Ovary (tissue), 9 donors: ENCODE data around the gene RPLP2. TPM values are rescaled to one million over a fixed set of nuclear protein-coding genes. Genes with fewer than 3 reads are reported as not detected.
A peak's percentile ranks its signal among the peaks of the same experiment; 100 is the strongest.

ENCODE experiments used
- DNase-seq, 5 donors: peaks; one replicate each; pipeline ENCODE4 v3.0.0-alpha.2; 2019 to 2020
- H3K27ac ChIP-seq, 2 donors: fragments of 200-600 bp; one replicate each; pipeline versions ENCODE4 v1.5.1 to v1.8.0; 2019 to 2022
- H3K27me3 ChIP-seq: fragments of 200-600 bp; one replicate; pipeline ENCODE4 v1.8.0; 2022
- H3K36me3 ChIP-seq: fragments of 200-600 bp; sonication (generic); one replicate; pipeline ENCODE4 v1.5.1; 2019
- H3K4me1 ChIP-seq: one replicate; pipeline ENCODE4 v1.8.1; 2013; ENCODE audit warnings: mild to moderate bottlenecking, moderate library complexity; ENCODE audit not compliant: insufficient read depth
- H3K4me3 ChIP-seq: fragments of 200-600 bp; sonication (generic); one replicate; pipeline ENCODE4 v1.5.1; 2017
- H3K9me3 ChIP-seq, 2 donors: fragments of 200-600 bp in 1 of 2; sonication (generic) in 1 of 2; one replicate each; pipeline versions ENCODE4 v1.5.1 to v1.8.1; 2013 to 2019; ENCODE audit warnings: mild to moderate bottlenecking in 1 of 2, moderate library complexity in 1 of 2
- EP300 ChIP-seq: sonication (generic); formaldehyde crosslinking; IDR thresholded peaks from one replicate; pipeline ENCODE4 v1.6.1; 2017; ENCODE audit warnings: antibody characterized with exemption
- POLR2A ChIP-seq: fragments of 450-650 bp; IDR thresholded peaks from one replicate; pipeline ENCODE4 v1.6.1; 2017; ENCODE audit warnings: antibody characterized with exemption, mild to moderate bottlenecking, moderate library complexity
- WGBS, 3 donors: extraction: QIAGEN DNeasy Blood & Tissue Kit in 1 of 3; methylation state at CpG; one replicate each; pipeline versions ENCODE4 v1.1.5 to v1.1.7; 2013 to 2017; 5-methylcytosine and 5-hydroxymethylcytosine counted together
- intact Hi-C, 4 donors: fragments of 100-400 bp; cut with DNase I; formaldehyde crosslinking; loops; one replicate each; pipeline versions ENCODE4 v1.11.0 to v1.15.1; 2022 to 2023
- polyA plus RNA-seq, 2 donors: library from polyadenylated mRNA; stranded (reverse); fragments of 200-250 nt in 1 of 2; fragments of 350-450 nt in 1 of 2; fragmentation: Illumina TruSeq in 1 of 2; extraction: RNeasy Lipid Tissue Mini Kit (QIAGEN cat#74804) in 1 of 2; gene quantifications; one replicate each; pipeline ENCODE4 v1.2.3, GENCODE V29; 2013 to 2014
- total RNA-seq, 7 donors: library from RNA; depleted of rRNA in 2 of 7; stranded (reverse); fragments of >200 nt in 2 of 7; fragmentation: NEBNext Ultra II Directional in 3 of 7; extraction: Animal tissue kit (Norgen Biotek cat#: 25700) in 3 of 7; gene quantifications; one replicate each; pipeline versions ENCODE4 v1.1.0 to v1.2.4, GENCODE V29; 2016 to 2023
- TF ChIP-seq, protein P1 (sequence below), 3 donors: fragments of 450-650 bp in 2 of 3; fragments of 200-600 bp in 1 of 3; IDR thresholded peaks; one replicate each; pipeline versions ENCODE4 v1.5.1 to v1.8.0; 2016 to 2022; ENCODE audit warnings: antibody characterized with exemption in 3 of 3, mild to moderate bottlenecking in 1 of 3
- donor health status: DM: no; HTN: no; CAD: no; lungs with moderate emphysema.
- donor health status: DM: no; HTN: no; CAD: no.
- donor health status: Bipolar disorder and iron deficiency.
- donor health status: DM: yes; HTN: yes; CAD: no.
- donor health status: DM: no; HTN: no; CAD: no.
- donor health status: DM: yes; HTN: yes; CAD: no.

RPLP2 gene
- total and polyA plus RNA-seq, 9 donors: 237 to 4,238 (median 2,804) TPM

DNA sequence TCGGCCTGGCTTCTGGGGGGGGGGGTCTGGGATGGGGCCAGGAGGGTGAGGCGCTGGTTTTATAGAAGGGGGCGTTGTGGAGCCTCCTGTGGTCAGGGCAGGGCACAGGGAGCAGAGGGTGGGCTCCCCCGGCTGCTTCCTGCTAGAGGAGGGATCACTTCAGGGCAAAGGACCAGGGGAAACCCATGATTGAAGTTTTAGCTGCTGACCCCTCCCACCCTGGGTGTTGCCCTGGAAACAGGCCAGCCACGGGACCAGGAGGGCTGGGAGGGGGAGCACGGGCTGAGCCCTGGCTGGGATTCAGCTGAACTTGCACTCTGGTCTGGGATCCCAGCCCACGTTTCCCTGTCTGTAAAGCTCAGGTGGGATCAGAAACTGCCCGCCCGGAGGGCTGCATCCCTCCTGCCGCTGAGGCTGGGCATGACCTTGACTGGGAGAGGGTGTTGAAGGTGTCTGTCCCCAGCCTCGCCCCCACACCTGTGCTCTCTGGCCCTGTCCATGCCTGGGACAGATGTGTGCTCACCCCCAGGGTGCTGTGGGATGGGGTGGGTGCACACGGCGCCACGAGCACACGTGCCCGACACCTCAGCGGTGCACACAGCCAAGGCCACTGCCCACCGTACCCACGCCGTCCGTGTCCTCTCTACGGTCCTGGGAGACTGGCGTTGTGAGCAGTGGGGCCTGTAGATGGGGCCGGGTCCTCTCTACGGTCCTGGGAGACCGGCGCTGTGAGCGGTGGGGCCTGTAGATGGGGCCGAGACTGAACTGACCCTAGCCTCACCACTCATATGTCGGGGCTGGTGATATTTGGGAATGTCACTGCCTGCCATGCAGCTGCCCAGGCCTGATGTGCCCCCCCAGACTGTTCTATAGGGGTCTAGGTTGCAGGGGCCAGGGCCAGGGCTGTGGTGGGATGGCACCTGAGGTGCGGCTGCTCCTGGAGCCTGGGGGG, 35.2 kb downstream of the RPLP2 start:
- H3K9me3 ChIP-seq: no peaks in the 10 kb centered on the region
- WGBS, 3 donors: 11 to 16% (median 15%) methylated on average over 28 to 31 of the region's 31 CpGs
- DNase-seq: peak; percentile 95 to 97 (median 95)
- intact Hi-C loops: loop anchor here in 1 of 4 donors (5.0 to 10.0 kb wide), 2 partner anchors 38 to 620 kb away; partner anchors contain the start of genes PIDD1 and RPLP2
- TF ChIP-seq, protein P1, sequence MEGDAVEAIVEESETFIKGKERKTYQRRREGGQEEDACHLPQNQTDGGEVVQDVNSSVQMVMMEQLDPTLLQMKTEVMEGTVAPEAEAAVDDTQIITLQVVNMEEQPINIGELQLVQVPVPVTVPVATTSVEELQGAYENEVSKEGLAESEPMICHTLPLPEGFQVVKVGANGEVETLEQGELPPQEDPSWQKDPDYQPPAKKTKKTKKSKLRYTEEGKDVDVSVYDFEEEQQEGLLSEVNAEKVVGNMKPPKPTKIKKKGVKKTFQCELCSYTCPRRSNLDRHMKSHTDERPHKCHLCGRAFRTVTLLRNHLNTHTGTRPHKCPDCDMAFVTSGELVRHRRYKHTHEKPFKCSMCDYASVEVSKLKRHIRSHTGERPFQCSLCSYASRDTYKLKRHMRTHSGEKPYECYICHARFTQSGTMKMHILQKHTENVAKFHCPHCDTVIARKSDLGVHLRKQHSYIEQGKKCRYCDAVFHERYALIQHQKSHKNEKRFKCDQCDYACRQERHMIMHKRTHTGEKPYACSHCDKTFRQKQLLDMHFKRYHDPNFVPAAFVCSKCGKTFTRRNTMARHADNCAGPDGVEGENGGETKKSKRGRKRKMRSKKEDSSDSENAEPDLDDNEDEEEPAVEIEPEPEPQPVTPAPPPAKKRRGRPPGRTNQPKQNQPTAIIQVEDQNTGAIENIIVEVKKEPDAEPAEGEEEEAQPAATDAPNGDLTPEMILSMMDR (IDR thresholded peaks at IDR 0.05): no peak
- peak; percentile 18 for TF ChIP-seq POLR2A
- no peaks in the 10 kb centered on the region for H3K36me3 ChIP-seq
- H3K27ac ChIP-seq: peak overlapping the region; percentile 74 to 92
- H3K4me1 ChIP-seq: peaks cover 32% of the 10 kb centered on the region
- H3K4me3 ChIP-seq: peak overlapping the region; percentile 49
- H3K27me3 ChIP-seq: no peaks in the 10 kb centered on the region

DNA sequence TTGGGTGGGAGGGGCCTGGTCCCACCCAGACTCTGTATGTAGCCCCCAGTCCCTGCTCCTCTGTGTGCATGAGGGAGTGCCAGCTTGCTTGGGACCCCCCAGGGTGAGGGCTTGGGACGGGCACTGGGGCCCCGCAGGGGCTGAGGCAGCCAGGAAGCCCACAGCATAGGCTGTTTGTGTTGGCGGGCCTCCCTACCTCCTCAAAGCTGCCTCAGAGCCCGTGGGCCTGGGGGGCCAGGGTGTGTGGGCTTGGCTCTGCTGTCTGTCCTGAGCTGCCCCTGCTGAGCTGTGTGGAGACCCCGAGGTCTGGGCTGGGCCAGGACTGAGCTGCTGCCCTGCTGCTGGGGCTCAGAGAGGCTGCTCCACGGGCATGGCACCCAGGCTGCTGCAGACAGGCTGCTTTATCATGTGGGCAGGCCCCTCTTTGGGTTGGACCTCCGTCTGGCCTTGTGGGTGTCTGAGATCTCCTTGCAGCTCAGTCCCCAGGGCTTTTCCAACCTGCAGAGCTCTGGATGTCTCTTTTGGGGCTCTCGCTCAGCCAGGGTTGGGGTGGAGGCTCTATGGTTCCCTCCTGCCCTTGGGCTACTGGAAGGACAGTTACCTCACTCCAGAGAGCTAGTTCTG, 36.2 kb downstream of the RPLP2 start:
- TF ChIP-seq EP300 (no peak), POLR2A (no peak)
- TF ChIP-seq, protein P1 (IDR thresholded peaks at IDR 0.05): no peak
- Histone ChIP-seq H3K4me3 (no peak overlapping the region), H3K27me3 (no peaks in the 10 kb centered on the region), H3K4me1 (peaks cover 32% of the 10 kb centered on the region), H3K36me3 (no peaks in the 10 kb centered on the region), H3K27ac (peak overlapping the region; percentile 74 to 92), H3K9me3 (no peaks in the 10 kb centered on the region)
- intact Hi-C loops: loop anchor here in 1 of 4 donors (10.0 kb wide), 1 partner anchor 619 kb away; no protein-coding TSS in a partner anchor
- WGBS, 3 donors: 27 to 31% (median 30%) methylated on average over 7 to 8 of the region's 8 CpGs
- DNase-seq: no peak

DNA sequence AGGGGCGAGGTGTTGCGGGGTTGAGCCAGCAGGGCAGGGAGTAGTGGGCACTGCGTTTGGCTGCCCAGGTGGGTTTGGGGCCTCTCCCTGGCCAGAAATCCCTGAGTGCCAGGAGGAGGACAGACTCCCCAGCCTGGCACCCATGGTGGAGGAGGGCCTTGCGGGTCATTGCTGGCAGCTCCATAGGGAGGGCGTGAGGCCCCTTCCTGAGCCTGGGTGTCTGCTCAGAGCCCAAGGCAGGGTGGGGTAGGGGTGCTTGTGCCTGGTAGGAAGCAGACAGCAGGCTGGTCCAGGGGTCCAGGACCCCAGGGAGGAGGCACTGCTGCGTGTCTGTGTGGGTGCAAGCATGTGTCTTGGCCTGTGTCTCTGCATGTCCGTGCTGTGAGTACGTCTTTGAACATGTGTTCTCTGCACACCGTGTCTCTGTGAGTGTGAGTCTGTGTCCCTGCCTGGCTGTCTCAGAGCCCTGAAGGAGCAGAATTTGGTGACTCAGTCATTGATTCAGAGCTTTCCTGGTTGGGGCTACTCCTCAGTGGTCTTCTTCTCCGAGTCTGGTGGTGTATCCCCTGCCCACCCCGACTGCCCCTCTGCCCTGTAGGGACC, 36.8 kb downstream of the RPLP2 start:
- TF ChIP-seq EP300 (no peak), POLR2A (no peak)
- TF ChIP-seq, protein P1 (IDR thresholded peaks at IDR 0.05): no peak
- WGBS, 3 donors: 77 to 83% (median 81%) methylated on average over 11 of the region's 11 CpGs
- intact Hi-C loops: loop anchor here in 1 of 4 donors (10.0 kb wide), 1 partner anchor 618 kb away; no protein-coding TSS in a partner anchor
- no peaks in the 10 kb centered on the region for H3K36me3 ChIP-seq
- H3K27me3 ChIP-seq: no peaks in the 10 kb centered on the region
- H3K4me1 ChIP-seq: peaks cover 31% of the 10 kb centered on the region
- peak overlapping the region; percentile 74 to 92 for H3K27ac ChIP-seq
- DNase-seq: no peak
- no peak overlapping the region for H3K4me3 ChIP-seq
- H3K9me3 ChIP-seq: no peaks in the 10 kb centered on the region

DNA sequence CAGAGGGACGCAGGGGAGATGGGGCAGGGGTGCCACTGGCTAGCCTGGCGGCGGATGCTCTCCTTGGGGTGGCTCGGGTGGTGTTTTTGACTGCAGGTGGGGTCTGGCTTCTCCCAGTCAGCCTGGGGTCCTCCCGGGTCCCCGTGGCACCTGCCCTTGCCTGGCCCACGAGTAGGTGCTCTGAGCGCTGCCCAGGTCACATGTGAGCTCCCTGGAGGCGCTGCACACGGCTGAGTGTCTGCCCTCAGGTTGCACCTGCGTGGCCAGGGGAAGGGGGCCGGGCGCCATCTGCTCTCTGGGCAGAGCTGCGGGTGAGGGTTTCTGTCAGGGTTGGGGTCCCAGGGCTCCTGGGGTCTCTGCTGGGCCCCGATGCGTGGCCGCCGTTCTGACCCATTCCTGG, 38.1 kb downstream of the RPLP2 start:
- WGBS, 3 donors: 88 to 96% (median 89%) methylated on average over 11 to 18 of the region's 18 CpGs
- H3K9me3 ChIP-seq: no peaks in the 10 kb centered on the region
- H3K27me3 ChIP-seq: no peaks in the 10 kb centered on the region
- no peaks in the 10 kb centered on the region for H3K36me3 ChIP-seq
- intact Hi-C loops: loop anchor here in 1 of 4 donors (10.0 kb wide), 1 partner anchor 617 kb away; no protein-coding TSS in a partner anchor
- H3K27ac ChIP-seq: no peak overlapping the region
- no peak overlapping the region for H3K4me3 ChIP-seq
- H3K4me1 ChIP-seq: peaks cover 31% of the 10 kb centered on the region
- no peak for DNase-seq
- no peak for TF ChIP-seq POLR2A
- no peak for TF ChIP-seq EP300
- TF ChIP-seq, protein P1 (IDR thresholded peaks at IDR 0.05): no peak
